Stimulated activated CD8-positive, alpha-beta memory T cell treated with anti-CD3 and anti-CD28 coated beads, Interleukin-4, amount 100 ng/mL, for 4 hours (primary cell): ENCODE data around the gene CLOCK.

Experiments used
- DNase-seq, 2 donors: peaks; one replicate each; pipeline ENCODE4 v3.0.0-alpha.2; 2020; ENCODE audit warnings: low read depth in 2 of 2, low spot score in 1 of 2

Gene CLOCK

DNA sequence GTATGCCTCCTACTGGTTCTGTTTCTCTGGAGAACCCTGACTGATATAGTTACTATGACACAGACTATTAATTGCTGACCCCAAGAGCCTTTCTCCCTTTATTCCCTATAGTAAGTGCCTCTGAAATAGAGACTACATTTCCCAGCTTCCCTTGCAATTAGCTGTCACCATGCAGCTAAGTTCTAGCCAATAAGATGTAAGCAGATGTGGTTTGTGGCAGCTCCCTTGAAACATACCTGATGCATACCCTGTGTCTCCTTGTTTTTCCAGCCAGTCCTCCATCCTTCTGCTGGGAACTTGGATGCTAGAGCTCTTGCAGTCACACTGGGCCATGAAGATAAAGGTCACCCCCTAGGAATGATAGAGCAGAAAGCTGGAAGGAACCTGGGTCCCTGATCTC, 160.6 kb downstream of the CLOCK start:
- DNase-seq: no peak

DNA sequence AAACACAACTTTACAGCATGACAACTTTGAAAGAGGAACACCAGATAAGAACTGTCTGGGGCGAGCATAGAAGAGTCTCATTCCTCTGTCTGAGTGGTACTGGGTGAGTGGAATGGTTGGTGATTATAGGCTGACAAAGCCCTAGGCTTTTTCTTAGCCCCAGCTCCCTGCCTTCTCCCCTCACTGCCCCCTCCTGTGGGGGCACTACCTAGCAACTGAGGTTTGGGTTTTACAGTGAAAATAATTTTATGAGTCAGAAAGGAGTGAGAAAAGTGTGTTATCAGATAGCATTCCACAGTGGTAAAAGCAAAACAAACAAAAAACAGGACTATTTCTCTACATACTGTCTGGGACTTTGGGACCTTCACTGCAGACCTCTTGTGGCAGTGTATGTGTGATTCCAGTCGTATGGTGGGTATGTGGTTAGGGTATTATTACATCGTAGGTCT, 161.5 kb downstream of the CLOCK start:
- no peak for DNase-seq

DNA sequence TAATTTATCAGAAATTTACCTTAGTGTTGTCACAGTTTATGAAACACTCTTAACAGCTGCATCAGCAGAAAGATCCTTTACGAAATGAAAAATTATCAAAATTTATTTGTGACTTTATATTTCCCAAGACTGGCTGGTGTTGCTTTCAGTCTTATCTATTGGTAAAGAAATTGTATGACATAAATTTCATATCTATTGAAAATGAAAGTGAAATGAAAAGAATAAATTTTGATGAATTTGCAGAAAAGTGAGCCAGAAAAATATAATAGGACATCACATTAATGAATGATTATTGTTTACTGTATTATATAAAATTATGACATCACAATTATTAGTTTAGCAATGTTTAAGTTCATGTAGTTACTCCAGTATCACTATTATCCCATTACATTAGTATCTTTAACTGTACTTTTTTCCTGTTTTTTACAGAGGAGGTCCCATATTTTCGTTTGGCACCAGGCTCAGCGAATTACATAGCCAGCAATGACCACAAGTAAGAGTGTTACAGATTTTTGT, 164.2 kb downstream of the CLOCK start:
- DNase-seq: no peak

DNA sequence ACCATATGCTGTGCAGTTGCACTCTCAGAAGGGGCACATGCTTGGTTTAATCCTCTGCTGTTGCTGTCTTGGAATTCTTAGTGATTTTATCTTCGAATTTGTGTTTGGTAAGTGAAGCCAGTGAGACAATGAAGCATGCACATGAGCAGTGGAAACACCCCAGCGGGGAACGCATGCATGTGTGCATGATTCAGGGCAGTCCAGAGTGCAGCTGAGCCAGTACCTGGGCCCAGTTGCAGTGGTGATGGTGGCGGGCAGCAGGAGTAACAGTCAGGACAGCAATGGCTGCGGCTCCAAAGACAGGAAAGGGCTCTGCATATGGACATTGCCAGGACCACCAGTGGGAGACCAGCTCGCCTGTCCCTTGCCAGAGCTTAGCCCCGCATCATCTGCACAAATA, 165.2 kb downstream of the CLOCK start:
- DNase-seq: no peak

DNA sequence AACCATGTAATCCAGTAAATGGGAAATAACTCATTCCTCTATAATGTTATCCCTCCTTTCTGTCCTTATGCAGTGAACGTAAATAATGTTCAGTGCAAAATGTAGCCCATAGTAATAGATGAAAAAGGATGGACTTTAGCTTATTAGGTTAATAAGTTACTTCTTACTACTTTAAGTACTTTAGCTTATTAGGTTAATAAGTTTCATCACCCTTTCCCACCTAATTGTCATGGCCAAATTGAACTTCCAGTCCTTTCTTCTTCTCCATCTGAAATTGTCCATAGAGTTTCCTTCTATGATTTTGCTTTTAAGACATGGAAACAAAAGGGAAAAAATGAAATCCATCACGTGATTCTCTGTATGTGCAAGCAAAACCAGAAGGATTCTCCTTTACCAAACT, 166.1 kb downstream of the CLOCK start:
- no peak for DNase-seq

DNA sequence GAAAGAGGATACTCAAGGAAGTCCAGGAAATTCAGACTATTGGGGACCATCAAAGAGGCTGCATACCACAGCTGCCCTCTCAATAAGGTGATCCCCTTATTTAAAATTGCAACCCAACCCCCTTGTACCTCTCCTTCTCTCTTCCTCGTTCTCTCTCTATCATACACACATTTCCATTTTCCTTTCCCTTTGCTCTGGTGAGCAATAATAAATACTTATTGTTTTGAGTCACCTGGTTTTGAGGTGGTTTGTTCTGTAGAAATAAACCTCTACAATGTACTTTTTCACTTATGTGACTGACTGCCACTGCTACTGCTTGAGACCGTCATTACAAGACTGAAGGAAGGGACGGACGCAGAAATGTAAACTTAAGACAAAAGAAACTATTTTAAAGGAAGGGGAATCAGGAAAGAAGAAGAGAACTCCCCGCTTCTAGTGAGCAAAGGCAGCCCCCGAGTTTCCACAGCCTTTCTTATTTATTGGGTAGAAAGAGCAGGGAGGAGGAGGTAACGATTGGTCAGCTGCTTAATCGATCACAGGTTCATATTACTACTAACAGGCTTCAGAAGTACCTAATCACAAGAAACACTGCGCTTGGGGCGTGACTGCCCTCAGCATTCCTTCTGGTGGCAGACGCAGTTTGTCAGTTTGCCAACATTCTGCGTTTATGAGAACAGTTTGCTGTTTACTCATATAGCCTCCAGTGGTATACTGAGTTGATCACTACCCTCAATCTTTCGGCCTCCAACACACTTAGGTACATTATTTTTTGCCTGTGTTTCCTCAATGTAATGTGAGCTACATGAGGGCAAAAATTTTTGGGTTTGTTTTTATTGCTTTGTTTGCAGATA, 167.9 kb downstream of the CLOCK start:
- DNase-seq: no peak
